Measurements from ENCODE around the gene PRICKLE3. TPM values are rescaled to one million over a fixed set of nuclear protein-coding genes. Genes with fewer than 3 reads are reported as not detected.

PRICKLE3 gene, protein sequence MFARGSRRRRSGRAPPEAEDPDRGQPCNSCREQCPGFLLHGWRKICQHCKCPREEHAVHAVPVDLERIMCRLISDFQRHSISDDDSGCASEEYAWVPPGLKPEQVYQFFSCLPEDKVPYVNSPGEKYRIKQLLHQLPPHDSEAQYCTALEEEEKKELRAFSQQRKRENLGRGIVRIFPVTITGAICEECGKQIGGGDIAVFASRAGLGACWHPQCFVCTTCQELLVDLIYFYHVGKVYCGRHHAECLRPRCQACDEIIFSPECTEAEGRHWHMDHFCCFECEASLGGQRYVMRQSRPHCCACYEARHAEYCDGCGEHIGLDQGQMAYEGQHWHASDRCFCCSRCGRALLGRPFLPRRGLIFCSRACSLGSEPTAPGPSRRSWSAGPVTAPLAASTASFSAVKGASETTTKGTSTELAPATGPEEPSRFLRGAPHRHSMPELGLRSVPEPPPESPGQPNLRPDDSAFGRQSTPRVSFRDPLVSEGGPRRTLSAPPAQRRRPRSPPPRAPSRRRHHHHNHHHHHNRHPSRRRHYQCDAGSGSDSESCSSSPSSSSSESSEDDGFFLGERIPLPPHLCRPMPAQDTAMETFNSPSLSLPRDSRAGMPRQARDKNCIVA
- total RNA-seq = 10 to 100 TPM in 3 of 5 donors, 1 to 10 TPM in 2; 5.5 to 15.4 (median 12.6) TPM
- total RNA-seq (2013) = 6.2 TPM
- 2.4 to 9.7 (median 4.7) reads per million in 29 experiments for total RNA-seq

DNA sequence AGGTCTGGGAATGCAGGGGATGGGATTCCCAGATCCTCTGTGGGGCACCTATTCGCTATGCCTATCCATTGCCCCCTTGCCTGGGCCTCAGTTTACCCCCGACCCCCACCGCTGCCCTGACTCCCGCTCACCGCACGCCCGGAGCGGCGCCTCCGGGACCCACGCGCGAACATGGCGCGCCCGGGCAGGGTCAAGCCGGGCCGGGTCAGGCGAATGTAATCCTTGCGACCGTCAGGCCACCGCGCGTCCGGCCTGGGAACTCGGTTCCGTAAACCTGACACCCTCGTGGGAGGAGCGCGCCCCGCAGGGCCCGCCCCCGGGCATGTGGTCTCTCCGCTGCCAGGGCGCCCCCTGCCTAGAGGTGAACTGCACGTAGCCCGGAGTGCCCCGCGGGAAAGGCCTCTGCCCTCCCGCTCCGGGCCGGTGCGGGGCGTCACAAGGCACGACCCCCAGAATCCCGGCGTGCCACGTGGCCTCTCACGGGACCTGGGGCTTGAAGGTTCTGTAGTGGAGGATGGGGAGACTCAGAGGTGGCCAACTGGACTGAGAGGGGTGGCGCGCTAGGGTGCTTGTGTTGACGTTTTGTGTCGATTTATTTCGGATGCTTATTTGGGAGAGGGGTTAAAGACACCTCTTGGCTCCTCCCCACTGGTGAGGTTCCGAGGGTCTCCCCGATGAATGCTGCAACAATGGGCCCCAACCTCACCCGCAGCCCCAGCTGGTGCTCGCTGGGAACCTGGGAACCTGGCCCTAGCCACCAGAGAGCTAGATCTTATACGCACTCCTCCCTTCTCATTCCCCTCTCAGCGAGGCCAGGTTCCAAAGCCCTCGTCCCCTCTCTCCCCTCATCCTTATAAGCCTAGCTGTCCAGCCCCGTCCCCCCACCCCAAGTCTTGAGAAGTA lies at the start of gene PRICKLE3:
PRICKLE3 (minus strand) TSS at position 249 of the 903 bp plus-strand sequence; CDS start at position 173, 76 bp downstream.
- Histone ChIP-seq H3K27me3 (replicated peaks in 1 of 2; ENCODE audit: control insufficient read depth in 2 of 2, extremely low read depth in 1 of 2, insufficient read depth in 2 of 2, low read length in 1 of 2) (no peaks in the 10 kb centered on the region), H3K27ac (ENCODE audit: low read length) (no peak within 1 kb of the TSS), H3K36me3 (ENCODE audit: control insufficient read depth in 2 of 2, extremely low read depth in 1 of 2, insufficient read depth in 1 of 2, low read length in 1 of 2) (peaks cover 0 to 3% of the 10 kb centered on the region in 2 donors), H3K4me1 (ENCODE audit: control insufficient read depth in 1 of 2, extremely low read depth in 1 of 2, insufficient read depth in 2 of 2, low read length in 2 of 2) (peaks cover 2 to 32% of the 10 kb centered on the region in 2 experiments), H3K9me3 (no peaks in the 10 kb centered on the region), H3K4me3 (ENCODE audit: control insufficient read depth in 1 of 2, extremely low read depth in 1 of 2, low read length in 1 of 2) (peak within 1 kb of the TSS; percentile 42 to 64)
- Mint-ChIP-seq H3K4me3 (peak within 1 kb of the TSS; percentile 70 to 78 (median 73)), H3K9me3 (no peaks in the 10 kb centered on the region), H3K27me3 (no peaks in the 10 kb centered on the region), H3K4me1 (peaks cover 4 to 28% (median 11%) of the 10 kb centered on the region in 3 donors), H3K27ac (peak within 1 kb of the TSS; percentile 63 to 77), H3K36me3 (peaks cover 4% of the 10 kb centered on the region)
- DNase-seq = peak; percentile 41 to 78 (median 61)
- POLR2A ChIA-PET = no interaction called here
- WGBS (ENCODE audit: insufficient coverage) = 0% methylated on average over 11 of the region's 62 CpGs
- ATAC-seq (replicated peaks in 1 of 4) = peak; percentile 25 to 33 (median 26)
- CTCF ChIA-PET = interaction anchor here (0.6 to 2.0 kb wide), 4 partner anchors 21 to 613 kb away, joined by 4 to 5 read pairs (median 4); no protein-coding TSS in a partner anchor

DNA sequence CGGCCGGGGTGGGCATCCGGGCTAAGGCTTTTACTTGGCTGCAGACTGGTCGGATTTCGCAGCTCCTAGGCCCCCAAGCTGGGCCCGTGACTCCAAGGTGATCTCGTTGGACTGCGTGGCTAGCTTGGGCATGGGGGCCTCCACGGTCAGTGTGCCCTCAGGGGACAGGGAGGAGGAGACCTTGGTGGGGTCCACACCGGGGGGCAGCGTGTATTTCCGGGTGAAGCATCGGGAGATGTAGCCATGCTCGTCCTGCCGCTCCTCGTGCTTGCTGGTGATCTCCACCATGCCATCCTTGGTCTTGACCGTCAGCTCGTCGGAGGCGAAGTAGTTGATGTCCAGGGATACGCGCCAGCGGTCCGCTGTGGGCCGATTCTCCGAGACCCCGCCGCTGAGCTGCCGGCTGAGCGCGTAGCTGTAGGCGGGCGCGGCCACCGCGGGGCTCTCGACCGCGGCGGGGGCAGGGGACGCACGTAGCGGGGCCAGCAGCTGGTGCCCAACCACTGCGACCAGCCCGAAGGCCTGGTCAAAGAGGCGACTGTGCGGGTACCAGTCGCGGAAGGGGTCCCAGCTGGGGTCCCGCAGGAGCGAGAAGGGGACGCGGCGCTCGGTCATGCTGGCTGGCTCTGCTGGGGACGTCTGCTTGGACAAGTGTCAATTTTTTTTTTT lies 47.8 kb upstream of the PRICKLE3 start:
- no peaks in the 10 kb centered on the region for H3K36me3 ChIP-seq (ENCODE audit: control insufficient read depth in 2 of 2, extremely low read depth in 1 of 2, insufficient read depth in 1 of 2, low read length in 1 of 2)
- H3K27ac ChIP-seq (ENCODE audit: low read length) = no peak overlapping the region
- Mint-ChIP-seq H3K4me3 (no peak overlapping the region), H3K9me3 (no peaks in the 10 kb centered on the region), H3K27ac (no peak overlapping the region), H3K36me3 (no peaks in the 10 kb centered on the region), H3K4me1 (peaks cover 26 to 41% (median 32%) of the 10 kb centered on the region in 3 donors), H3K27me3 (peaks cover 0 to 4% of the 10 kb centered on the region in 2 donors)
- no peak for ATAC-seq (replicated peaks in 1 of 4)
- WGBS (ENCODE audit: insufficient coverage) = 86% methylated on average over 45 of the region's 56 CpGs
- DNase-seq = no peak
- POLR2A ChIA-PET = no interaction called here
- H3K4me3 ChIP-seq (ENCODE audit: control insufficient read depth in 1 of 2, extremely low read depth in 1 of 2, low read length in 1 of 2) = no peak overlapping the region
- peaks cover 2 to 49% of the 10 kb centered on the region in 2 experiments for H3K4me1 ChIP-seq (ENCODE audit: control insufficient read depth in 1 of 2, extremely low read depth in 1 of 2, insufficient read depth in 2 of 2, low read length in 2 of 2)
- H3K27me3 ChIP-seq (replicated peaks in 1 of 2; ENCODE audit: control insufficient read depth in 2 of 2, extremely low read depth in 1 of 2, insufficient read depth in 2 of 2, low read length in 1 of 2) = no peaks in the 10 kb centered on the region
- CTCF ChIA-PET = no interaction called here
- H3K9me3 ChIP-seq = no peaks in the 10 kb centered on the region

DNA sequence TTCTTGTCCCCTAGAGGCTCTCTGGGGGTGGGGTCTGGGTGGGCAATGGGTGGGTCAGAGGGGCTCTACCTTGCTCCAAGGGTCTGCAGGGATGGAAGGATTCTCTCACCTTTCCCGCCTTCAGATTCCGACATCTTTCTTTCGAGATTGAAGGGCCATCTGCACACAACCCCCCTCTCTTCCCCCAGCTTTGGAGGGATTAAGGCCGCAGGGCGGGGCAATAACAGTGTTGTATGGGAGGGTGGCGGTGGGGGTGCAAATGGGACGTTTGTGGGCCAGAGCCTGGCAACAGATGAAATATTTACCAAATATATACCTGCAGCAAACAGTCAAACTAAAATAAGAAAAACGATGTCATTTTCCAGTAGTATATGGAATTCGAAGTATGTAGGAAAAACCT lies 47.0 kb upstream of the PRICKLE3 start, which contains the start of gene CACNA1F:
CACNA1F (minus strand) TSS at position 165 of the 400 bp plus-strand sequence; CDS start at position 134, 31 bp downstream.
- Histone ChIP-seq H3K27me3 (replicated peaks in 1 of 2; ENCODE audit: control insufficient read depth in 2 of 2, extremely low read depth in 1 of 2, insufficient read depth in 2 of 2, low read length in 1 of 2) (no peaks in the 10 kb centered on the region), H3K4me1 (ENCODE audit: control insufficient read depth in 1 of 2, extremely low read depth in 1 of 2, insufficient read depth in 2 of 2, low read length in 2 of 2) (peaks cover 2 to 45% of the 10 kb centered on the region in 2 experiments), H3K9me3 (no peaks in the 10 kb centered on the region), H3K36me3 (ENCODE audit: control insufficient read depth in 2 of 2, extremely low read depth in 1 of 2, insufficient read depth in 1 of 2, low read length in 1 of 2) (no peaks in the 10 kb centered on the region), H3K27ac (ENCODE audit: low read length) (no peak within 1 kb of the TSS), H3K4me3 (ENCODE audit: control insufficient read depth in 1 of 2, extremely low read depth in 1 of 2, low read length in 1 of 2) (no peak within 1 kb of the TSS)
- CTCF ChIA-PET = no interaction called here
- Mint-ChIP-seq H3K27ac (no peak within 1 kb of the TSS), H3K9me3 (no peaks in the 10 kb centered on the region), H3K4me3 (no peak within 1 kb of the TSS), H3K36me3 (no peaks in the 10 kb centered on the region), H3K27me3 (peaks cover 0 to 4% of the 10 kb centered on the region in 2 donors), H3K4me1 (peaks cover 26 to 38% (median 28%) of the 10 kb centered on the region in 3 donors)
- POLR2A ChIA-PET = no interaction called here
- ATAC-seq (replicated peaks in 1 of 4) (no peak), DNase-seq (no peak)
- WGBS (ENCODE audit: insufficient coverage) = no CpG with 5 or more reads among the region's 9 CpGs

DNA sequence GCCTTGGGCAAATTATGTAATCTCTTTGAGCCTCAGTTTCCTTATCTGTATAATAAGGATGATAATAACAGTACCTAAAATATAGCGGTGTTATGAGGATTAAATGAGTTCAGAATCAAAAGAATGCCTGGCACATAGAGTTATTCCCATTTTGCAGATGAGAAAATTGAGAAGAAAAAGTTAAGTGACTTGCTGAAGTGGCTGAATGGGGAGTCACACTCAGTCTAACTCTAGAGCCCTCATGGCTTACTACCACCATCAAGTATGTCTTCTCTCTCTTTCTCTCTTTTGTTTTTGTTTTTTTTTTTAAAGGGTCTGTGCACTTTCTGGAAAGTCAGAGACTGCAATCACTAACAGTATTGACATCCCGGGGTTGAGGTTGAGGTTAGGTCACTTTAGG lies 46.4 kb upstream of the PRICKLE3 start:
- Histone ChIP-seq H3K27me3 (replicated peaks in 1 of 2; ENCODE audit: control insufficient read depth in 2 of 2, extremely low read depth in 1 of 2, insufficient read depth in 2 of 2, low read length in 1 of 2) (no peaks in the 10 kb centered on the region), H3K27ac (ENCODE audit: low read length) (no peak overlapping the region), H3K4me1 (ENCODE audit: control insufficient read depth in 1 of 2, extremely low read depth in 1 of 2, insufficient read depth in 2 of 2, low read length in 2 of 2) (peaks cover 2 to 44% of the 10 kb centered on the region in 2 experiments), H3K36me3 (ENCODE audit: control insufficient read depth in 2 of 2, extremely low read depth in 1 of 2, insufficient read depth in 1 of 2, low read length in 1 of 2) (no peaks in the 10 kb centered on the region), H3K4me3 (ENCODE audit: control insufficient read depth in 1 of 2, extremely low read depth in 1 of 2, low read length in 1 of 2) (no peak overlapping the region), H3K9me3 (no peaks in the 10 kb centered on the region)
- DNase-seq = no peak
- ChIA-PET CTCF (no interaction called here), POLR2A (no interaction called here)
- 100% methylated on average over 1 of the region's 2 CpGs for WGBS (ENCODE audit: insufficient coverage)
- Mint-ChIP-seq H3K9me3 (no peaks in the 10 kb centered on the region), H3K27me3 (peaks cover 0 to 4% of the 10 kb centered on the region in 2 donors), H3K27ac (no peak overlapping the region), H3K4me1 (peaks cover 25 to 36% (median 28%) of the 10 kb centered on the region in 3 donors), H3K36me3 (no peaks in the 10 kb centered on the region), H3K4me3 (no peak overlapping the region)
- ATAC-seq (replicated peaks in 1 of 4) = no peak

DNA sequence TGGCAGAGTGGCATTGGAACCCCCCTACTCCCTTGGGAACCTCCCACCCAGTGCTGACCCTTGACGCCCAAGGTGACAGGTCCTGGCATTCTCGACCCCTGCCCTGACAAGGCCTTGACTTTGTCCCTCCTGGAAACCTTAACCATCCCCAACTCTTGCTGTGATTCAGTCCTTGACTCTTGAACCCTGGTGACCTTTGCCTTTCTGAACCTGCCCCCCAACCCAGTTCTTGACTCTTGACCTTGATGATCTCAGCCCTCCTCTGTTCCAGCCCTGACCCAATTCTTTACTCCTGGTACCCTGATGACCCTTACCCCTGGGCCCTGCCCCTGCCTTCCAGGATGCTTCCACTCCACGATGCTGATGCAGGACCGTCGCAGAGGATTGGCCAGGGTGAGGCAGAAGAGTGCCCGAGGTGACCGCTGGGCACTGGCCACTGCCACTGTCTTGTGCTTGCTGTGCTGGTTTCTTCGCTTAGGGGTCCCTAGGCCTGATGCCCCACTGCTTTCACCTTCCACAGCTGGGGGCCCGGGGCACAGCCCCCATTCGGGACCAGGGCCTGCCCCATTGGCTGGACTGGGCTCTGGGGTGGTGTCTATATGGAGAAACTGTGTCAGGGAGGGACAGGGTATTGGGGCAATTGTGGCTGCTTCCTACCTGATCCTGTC lies 45.3 kb upstream of the PRICKLE3 start:
- no peaks in the 10 kb centered on the region for H3K36me3 ChIP-seq (ENCODE audit: control insufficient read depth in 2 of 2, extremely low read depth in 1 of 2, insufficient read depth in 1 of 2, low read length in 1 of 2)
- CTCF ChIA-PET = no interaction called here
- H3K36me3 Mint-ChIP-seq = no peaks in the 10 kb centered on the region
- H3K27ac ChIP-seq (ENCODE audit: low read length) = peak overlapping the region; percentile 80
- POLR2A ChIA-PET = no interaction called here
- H3K4me3 ChIP-seq (ENCODE audit: control insufficient read depth in 1 of 2, extremely low read depth in 1 of 2, low read length in 1 of 2) = no peak overlapping the region
- peaks cover 0 to 33% of the 10 kb centered on the region in 2 experiments for H3K4me1 ChIP-seq (ENCODE audit: control insufficient read depth in 1 of 2, extremely low read depth in 1 of 2, insufficient read depth in 2 of 2, low read length in 2 of 2)
- DNase-seq (no peak), ATAC-seq (replicated peaks in 1 of 4) (no peak)
- no peaks in the 10 kb centered on the region for H3K9me3 ChIP-seq
- 100% methylated on average over 3 of the region's 10 CpGs for WGBS (ENCODE audit: insufficient coverage)
- no peaks in the 10 kb centered on the region for H3K27me3 ChIP-seq (replicated peaks in 1 of 2; ENCODE audit: control insufficient read depth in 2 of 2, extremely low read depth in 1 of 2, insufficient read depth in 2 of 2, low read length in 1 of 2)
- peak overlapping the region; percentile 39 to 48 for H3K27ac Mint-ChIP-seq
- H3K27me3 Mint-ChIP-seq = peaks cover 0 to 8% of the 10 kb centered on the region in 2 donors
- peak overlapping the region; percentile 34 to 73 (median 73) for H3K4me3 Mint-ChIP-seq
- no peaks in the 10 kb centered on the region for H3K9me3 Mint-ChIP-seq
- H3K4me1 Mint-ChIP-seq = peaks cover 15 to 25% (median 17%) of the 10 kb centered on the region in 3 donors

Data from T-cell (primary cell).